Progenitor cell of endocrine pancreas (in vitro differentiated cells): ENCODE data around the gene LPO. TPM values are rescaled to one million over a fixed set of nuclear protein-coding genes. Genes with fewer than 3 reads are reported as not detected.
A peak's percentile ranks its signal among the peaks of the same experiment; 100 is the strongest.

Source experiments
- DNase-seq: peaks from one replicate; pipeline ENCODE4 v3.0.0; 2021; ENCODE audit warnings: low spot score; ENCODE audit not compliant: unreplicated experiment
- H3K27ac Mint-ChIP-seq: 2 replicates; pipeline ENCODE4 v1.8.0; 2021; ENCODE audit warnings: mild to moderate bottlenecking, moderate library complexity, mixed read lengths
- H3K27me3 Mint-ChIP-seq: 2 replicates; pipeline ENCODE4 v1.8.0; 2021; ENCODE audit warnings: mixed read lengths
- H3K36me3 Mint-ChIP-seq: 2 replicates; pipeline ENCODE4 v1.8.0; 2022; ENCODE audit warnings: mixed read lengths; ENCODE audit not compliant: insufficient read depth
- H3K4me1 Mint-ChIP-seq: 2 replicates; pipeline ENCODE4 v1.8.0; 2021; ENCODE audit warnings: low read depth, mixed read lengths
- H3K4me3 Mint-ChIP-seq: 2 replicates; pipeline ENCODE4 v1.8.0; 2021; ENCODE audit warnings: low read depth, mild to moderate bottlenecking, moderate library complexity, mixed read lengths
- H3K9me3 Mint-ChIP-seq: 2 replicates; pipeline ENCODE4 v1.8.0; 2021; ENCODE audit warnings: low read depth, mixed read lengths
- CTCF ChIP-seq: fragments of 200-600 bp; sonication (generic); IDR thresholded peaks from one replicate; pipeline ENCODE4 v1.5.0; 2021; ENCODE audit warnings: antibody characterized with exemption, mild to moderate bottlenecking; ENCODE audit not compliant: unreplicated experiment
- total RNA-seq: library from RNA; stranded (reverse); gene quantifications from 2 replicates; pipeline ENCODE4 v1.2.1, GENCODE V29; 2021

Gene LPO
- total RNA-seq, 1 donor from 2014 or later, result not detected

GRCh38 chr17:58309918-58310259 is 71.5 kb downstream of the LPO start:
- H3K36me3 Mint-ChIP-seq, result no peaks in the 10 kb centered on the region
- H3K4me1 Mint-ChIP-seq, result no peaks in the 10 kb centered on the region
- no peaks in the 10 kb centered on the region for H3K9me3 Mint-ChIP-seq
- no peak for TF ChIP-seq CTCF
- no peak overlapping the region for H3K4me3 Mint-ChIP-seq
- no peak overlapping the region for H3K27ac Mint-ChIP-seq
- H3K27me3 Mint-ChIP-seq, result no peaks in the 10 kb centered on the region
- no peak for DNase-seq

- Mint-ChIP-seq H3K9me3 (no peaks in the 10 kb centered on the region), H3K27me3 (no peaks in the 10 kb centered on the region), H3K4me1 (no peaks in the 10 kb centered on the region), H3K27ac (no peak overlapping the region), H3K36me3 (no peaks in the 10 kb centered on the region), H3K4me3 (no peak overlapping the region)
- no peak for TF ChIP-seq CTCF
- peak; percentile 4 for DNase-seq
Measured at GRCh38 chr17:58310511-58311428, 72.4 kb downstream of the LPO start.

- TF ChIP-seq CTCF, result no peak
- Mint-ChIP-seq H3K4me1 (no peaks in the 10 kb centered on the region), H3K27ac (no peak overlapping the region), H3K4me3 (no peak overlapping the region), H3K9me3 (no peaks in the 10 kb centered on the region), H3K27me3 (no peaks in the 10 kb centered on the region), H3K36me3 (no peaks in the 10 kb centered on the region)
- peak; percentile 6 for DNase-seq
Measured at GRCh38 chr17:58311429-58311894, 73.1 kb downstream of the LPO start.

GRCh38 chr17:58312021-58312630 is 73.7 kb downstream of the LPO start:
- no peaks in the 10 kb centered on the region for H3K27me3 Mint-ChIP-seq
- peak; percentile 8 for DNase-seq
- H3K9me3 Mint-ChIP-seq, result no peaks in the 10 kb centered on the region
- no peak overlapping the region for H3K4me3 Mint-ChIP-seq
- H3K27ac Mint-ChIP-seq, result no peak overlapping the region
- TF ChIP-seq CTCF, result no peak
- H3K36me3 Mint-ChIP-seq, result no peaks in the 10 kb centered on the region
- H3K4me1 Mint-ChIP-seq, result no peaks in the 10 kb centered on the region

GRCh38 chr17:58312829-58313228 is 74.4 kb downstream of the LPO start:
- peaks cover 3% of the 10 kb centered on the region for H3K36me3 Mint-ChIP-seq
- H3K27ac Mint-ChIP-seq, result no peak overlapping the region
- no peaks in the 10 kb centered on the region for H3K27me3 Mint-ChIP-seq
- no peaks in the 10 kb centered on the region for H3K4me1 Mint-ChIP-seq
- no peak for TF ChIP-seq CTCF
- no peaks in the 10 kb centered on the region for H3K9me3 Mint-ChIP-seq
- no peak overlapping the region for H3K4me3 Mint-ChIP-seq
- DNase-seq, result no peak
